ENCODE results near the gene PMM2. TPM values are rescaled to one million over a fixed set of nuclear protein-coding genes. Genes with fewer than 3 reads are reported as not detected.

The PMM2 gene
- total and polyA plus RNA-seq, 9 of the 15 experiments (the other 6 are each of a cell fraction or from before 2014, with no cell fraction given): 5.6 to 42.7 (median 25.9) TPM

DNA sequence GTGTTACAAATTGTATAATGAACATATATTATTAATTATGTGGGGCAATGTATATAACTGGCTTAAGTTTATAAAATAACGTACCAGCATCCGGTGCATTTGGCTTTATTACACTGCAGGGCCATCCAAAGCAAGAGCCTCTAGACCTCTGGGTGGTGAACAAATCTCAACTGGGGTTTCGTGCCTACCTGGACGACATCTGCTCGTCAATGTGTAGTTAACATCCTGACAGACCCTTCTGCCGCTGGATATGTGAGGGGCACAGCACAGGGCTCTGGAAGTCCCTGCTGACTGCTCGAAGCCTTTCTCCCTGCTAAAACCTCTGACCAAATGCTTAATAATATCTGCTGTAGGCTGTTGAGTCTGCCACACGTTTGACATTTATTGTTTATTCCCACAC lies 2.5 kb upstream of the PMM2 start:
- Histone ChIP-seq H2AFZ (ENCODE audit: low read depth, low read length) (no peak overlapping the region), H3K27me3 (ENCODE audit: control insufficient read depth in 2 of 2, insufficient read depth in 2 of 2, low read length in 2 of 2) (no peaks in the 10 kb centered on the region), H3K27ac (ENCODE audit: extremely low read depth, low read depth, low read length) (no peak overlapping the region), H3K4me1 (replicated peaks in 1 of 2; ENCODE audit: control insufficient read depth in 2 of 2, insufficient read depth in 2 of 2, low read length in 2 of 2) (peaks cover 12 to 13% of the 10 kb centered on the region in 2 experiments; a peak in 4 of 5 replicates), H3K4me2 (ENCODE audit: insufficient read depth, low read length) (no peak overlapping the region), H3K79me2 (ENCODE audit: control insufficient read depth, insufficient read depth, low read length) (peaks cover 47% of the 10 kb centered on the region), H3K9me3 (replicated peaks; ENCODE audit: control insufficient read depth, insufficient read depth, low read depth, low read length) (no peaks in the 10 kb centered on the region), H3K9me1 (ENCODE audit: control insufficient read depth, insufficient read depth, low read length) (no peaks in the 10 kb centered on the region), H4K20me1 (replicated peaks; ENCODE audit: control insufficient read depth, insufficient read depth, low read length) (0 out of 2 replicates have a peak, but pooled peaks cover 5% of the 10 kb centered on the region), H3K36me3 (ENCODE audit: control insufficient read depth, insufficient read depth, low read length) (peaks cover 35% of the 10 kb centered on the region), H3K9ac (ENCODE audit: insufficient read depth in 1 of 2, low read depth in 2 of 2, low read length in 2 of 2) (no peak overlapping the region), H3K4me3 (no peak overlapping the region)
- in situ Hi-C loops (cut with MboI) (no loop called here), intact Hi-C loops (cut with micrococcal nuclease) (loop anchor here (5.0 kb wide), 2 partner anchors 87 to 138 kb away; partner anchors contain the start of gene LITAFD)
- ATAC-seq: no peak
- CTCF ChIA-PET (ENCODE audit: low intra/inter-chr PET ratio): interaction anchor here (0.7 kb wide), 1 partner anchor 134 kb away, joined by 3 read pairs; no protein-coding TSS in a partner anchor
- no TSS peak for BruUV-seq (replicated peaks)
- peak in 1 of 4 experiments; percentile 30 for DNase-seq (ENCODE audit: extremely low read depth in 1 of 4, low spot score in 3 of 4)
- POLR2A ChIA-PET: no interaction called here
- TF ChIP-seq SMC3 (conservative IDR thresholded peaks at IDR 0.05; ENCODE audit: insufficient read depth, low read depth, low read length) (0 out of 2 replicates have a peak, but pooled peaks have one; percentile 11), ZNF507 (tag; conservative IDR thresholded peaks at IDR 0.05) (no peak), RBM22 (IDR thresholded peaks at IDR 0.05; ENCODE audit: low read depth, low read length, poor library complexity, severe bottlenecking) (no peak), HEY1 (CRISPR knock-in tag; IDR thresholded peaks at IDR 0.05; ENCODE audit: borderline replicate concordance) (no peak), PHF20 (IDR thresholded peaks at IDR 0.05; ENCODE audit: partially characterized antibody) (no peak), HLTF (IDR thresholded peaks at IDR 0.05) (no peak), NCOA6 (IDR thresholded peaks at IDR 0.05) (no peak), ARID2 (IDR thresholded peaks at IDR 0.05) (no peak), PHF8 (IDR thresholded peaks at IDR 0.05; ENCODE audit: borderline replicate concordance, low read length) (no peak)
- TF ChIP-seq, protein P1, sequence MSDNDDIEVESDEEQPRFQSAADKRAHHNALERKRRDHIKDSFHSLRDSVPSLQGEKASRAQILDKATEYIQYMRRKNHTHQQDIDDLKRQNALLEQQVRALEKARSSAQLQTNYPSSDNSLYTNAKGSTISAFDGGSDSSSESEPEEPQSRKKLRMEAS (CRISPR knock-in tag; IDR thresholded peaks at IDR 0.05): no peak
- TF ChIP-seq, protein P2, sequence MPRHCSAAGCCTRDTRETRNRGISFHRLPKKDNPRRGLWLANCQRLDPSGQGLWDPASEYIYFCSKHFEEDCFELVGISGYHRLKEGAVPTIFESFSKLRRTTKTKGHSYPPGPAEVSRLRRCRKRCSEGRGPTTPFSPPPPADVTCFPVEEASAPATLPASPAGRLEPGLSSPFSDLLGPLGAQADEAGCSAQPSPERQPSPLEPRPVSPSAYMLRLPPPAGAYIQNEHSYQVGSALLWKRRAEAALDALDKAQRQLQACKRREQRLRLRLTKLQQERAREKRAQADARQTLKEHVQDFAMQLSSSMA (CRISPR knock-in tag; IDR thresholded peaks at IDR 0.05): no peak
- TF ChIP-seq, protein P3, sequence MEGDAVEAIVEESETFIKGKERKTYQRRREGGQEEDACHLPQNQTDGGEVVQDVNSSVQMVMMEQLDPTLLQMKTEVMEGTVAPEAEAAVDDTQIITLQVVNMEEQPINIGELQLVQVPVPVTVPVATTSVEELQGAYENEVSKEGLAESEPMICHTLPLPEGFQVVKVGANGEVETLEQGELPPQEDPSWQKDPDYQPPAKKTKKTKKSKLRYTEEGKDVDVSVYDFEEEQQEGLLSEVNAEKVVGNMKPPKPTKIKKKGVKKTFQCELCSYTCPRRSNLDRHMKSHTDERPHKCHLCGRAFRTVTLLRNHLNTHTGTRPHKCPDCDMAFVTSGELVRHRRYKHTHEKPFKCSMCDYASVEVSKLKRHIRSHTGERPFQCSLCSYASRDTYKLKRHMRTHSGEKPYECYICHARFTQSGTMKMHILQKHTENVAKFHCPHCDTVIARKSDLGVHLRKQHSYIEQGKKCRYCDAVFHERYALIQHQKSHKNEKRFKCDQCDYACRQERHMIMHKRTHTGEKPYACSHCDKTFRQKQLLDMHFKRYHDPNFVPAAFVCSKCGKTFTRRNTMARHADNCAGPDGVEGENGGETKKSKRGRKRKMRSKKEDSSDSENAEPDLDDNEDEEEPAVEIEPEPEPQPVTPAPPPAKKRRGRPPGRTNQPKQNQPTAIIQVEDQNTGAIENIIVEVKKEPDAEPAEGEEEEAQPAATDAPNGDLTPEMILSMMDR (IDR thresholded peaks at IDR 0.05 in 2 of 3, conservative IDR thresholded peaks at IDR 0.05 in 1 of 3; ENCODE audit: insufficient read depth in 2 of 3, low read depth in 1 of 3, low read length in 3 of 3): peak; percentile 25 to 47 (median 36); a peak in 4 of 6 replicates
- no peak for FAIRE-seq
- 56% methylated on average over 7 of the region's 8 CpGs for WGBS (ENCODE audit: insufficient coverage, low coverage, missing lambda C conversion rate)

Data from K562 (cell line).